ENCODE data around the gene DR1.

The DR1 gene

DNA sequence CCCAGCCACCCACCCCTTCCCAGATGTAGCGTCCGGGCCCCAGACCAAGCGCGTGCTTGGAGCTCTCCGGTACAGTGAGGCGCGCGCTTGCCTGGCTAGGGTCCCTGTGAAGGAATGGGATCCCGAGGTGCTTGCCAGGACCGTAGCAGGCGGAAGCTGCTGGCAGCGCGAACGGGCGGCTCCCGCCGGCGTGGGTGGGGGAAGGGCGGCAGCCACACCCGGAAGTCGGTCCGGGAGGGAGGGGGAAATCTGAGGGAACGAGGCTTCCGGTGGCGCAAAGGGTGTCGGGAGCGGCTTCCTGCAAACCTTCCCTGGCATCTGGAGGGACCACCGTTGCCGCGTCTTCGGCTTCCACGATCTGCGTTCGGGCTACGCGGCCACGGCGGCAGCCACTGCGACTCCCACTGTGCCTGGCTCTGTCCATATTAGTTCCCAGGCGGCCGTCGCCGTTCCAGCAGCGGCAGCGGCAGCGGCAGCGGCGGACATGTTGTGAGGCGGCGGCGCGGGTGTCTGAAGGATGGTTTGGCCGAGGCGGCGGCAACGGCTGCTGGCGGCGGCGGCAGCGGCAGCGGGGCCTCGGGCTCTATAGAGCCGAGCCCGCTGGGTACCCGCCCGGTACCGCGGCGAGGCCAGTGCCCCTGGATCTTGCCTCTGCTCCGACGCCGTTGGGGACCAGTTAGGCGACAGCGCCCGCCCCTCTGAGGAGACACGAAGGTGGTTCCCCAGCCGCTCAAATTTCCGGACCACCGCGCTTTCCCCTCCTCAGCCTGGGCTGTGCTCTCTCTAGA is at the start of gene DR1:
TSS of gene DR1 (plus strand) at position 275 of the 788 bp plus-strand sequence. CDS start 739 bp downstream, outside the sequence.
- peak; percentile 97 for DNase-seq

- DNase-seq = no peak
These were observed 49.1 kb upstream of the DR1 start for GRCh38 chr1:93296555-93297154.

GRCh38 chr1:93301131-93301530 is 44.6 kb upstream of the DR1 start:
- no peak for DNase-seq

GRCh38 chr1:93302078-93302477 is 43.6 kb upstream of the DR1 start:
- no peak for DNase-seq

DNA sequence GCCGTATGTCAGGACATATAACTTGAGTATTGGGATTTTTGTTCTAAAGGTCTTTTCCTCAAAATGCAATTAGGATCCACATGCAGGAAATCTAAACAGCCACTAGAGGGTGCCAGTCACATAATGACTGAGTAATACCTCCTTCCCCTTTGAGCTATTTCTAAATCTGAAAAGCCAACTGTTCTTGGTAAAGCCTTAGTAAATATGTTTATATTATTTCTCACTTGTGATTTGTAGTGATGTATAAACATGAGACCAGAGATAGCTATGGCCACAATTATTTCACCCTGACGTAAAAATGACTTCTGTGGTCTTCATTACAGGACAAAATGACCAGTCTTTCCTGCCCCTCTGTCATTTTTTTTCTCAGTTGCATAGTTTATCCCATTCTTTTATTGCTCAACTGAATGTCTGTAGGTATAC is 41.0 kb upstream of the DR1 start:
- no peak for DNase-seq

DNA sequence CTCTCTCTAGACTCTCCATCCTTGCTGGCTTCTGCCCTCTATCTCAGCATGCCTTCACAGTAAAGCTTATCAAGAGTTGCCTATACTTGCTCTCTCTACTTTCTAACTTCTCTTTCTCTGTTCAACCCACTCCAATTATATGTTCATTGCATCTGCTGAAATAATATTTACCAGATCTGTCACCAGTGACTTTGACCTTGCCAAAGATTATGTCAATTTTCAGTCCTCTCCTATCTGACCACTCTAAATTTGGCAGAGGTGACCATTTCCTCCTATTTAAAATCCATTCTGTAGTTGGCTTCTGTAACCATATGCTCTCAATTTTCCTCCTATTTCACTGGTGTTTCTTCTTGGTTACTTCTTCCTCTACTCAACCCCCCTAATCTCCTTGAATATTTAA is 38.8 kb upstream of the DR1 start:
- DNase-seq = no peak

DNA sequence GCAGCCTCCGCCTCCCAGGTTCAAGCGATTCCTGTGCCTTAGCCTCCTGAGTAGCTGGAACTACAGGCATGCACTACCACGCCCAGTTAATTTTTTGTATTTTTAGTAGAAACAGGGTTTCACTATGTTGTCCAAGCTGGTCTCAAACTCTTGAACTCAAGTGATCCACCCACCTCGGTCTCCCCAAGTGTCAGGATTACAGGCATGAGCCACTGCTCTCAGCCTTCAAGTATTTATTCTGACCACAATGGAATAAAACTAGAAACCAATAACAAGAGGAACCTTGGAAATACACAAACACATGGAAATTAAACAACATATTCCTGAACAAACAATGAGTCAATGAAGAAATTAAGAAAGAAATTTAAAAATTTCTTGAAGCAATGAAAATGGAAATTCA is 32.7 kb upstream of the DR1 start:
- no peak for DNase-seq

- DNase-seq = no peak
These were observed 28.5 kb upstream of the DR1 start for GRCh38 chr1:93317207-93317606.

DNA sequence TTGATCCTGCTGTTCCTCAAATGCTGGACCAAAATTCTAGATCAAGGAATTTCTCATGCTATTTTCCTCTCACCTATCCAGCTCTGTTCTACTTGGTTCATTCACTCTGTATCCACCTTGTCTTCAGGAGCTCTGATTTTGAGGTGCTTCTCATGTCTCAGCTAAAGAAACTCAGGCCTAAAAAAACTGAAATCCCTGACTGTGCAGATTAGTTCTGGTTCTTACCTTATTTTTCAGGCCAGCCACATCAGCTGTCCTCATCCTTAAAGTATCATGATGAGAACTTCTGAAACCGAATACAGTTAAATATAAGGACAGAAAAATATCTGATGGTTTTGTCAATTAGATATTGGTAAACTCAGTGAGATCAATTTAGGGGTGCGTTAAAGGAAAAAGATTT is 27.8 kb upstream of the DR1 start:
- DNase-seq = no peak

DNA sequence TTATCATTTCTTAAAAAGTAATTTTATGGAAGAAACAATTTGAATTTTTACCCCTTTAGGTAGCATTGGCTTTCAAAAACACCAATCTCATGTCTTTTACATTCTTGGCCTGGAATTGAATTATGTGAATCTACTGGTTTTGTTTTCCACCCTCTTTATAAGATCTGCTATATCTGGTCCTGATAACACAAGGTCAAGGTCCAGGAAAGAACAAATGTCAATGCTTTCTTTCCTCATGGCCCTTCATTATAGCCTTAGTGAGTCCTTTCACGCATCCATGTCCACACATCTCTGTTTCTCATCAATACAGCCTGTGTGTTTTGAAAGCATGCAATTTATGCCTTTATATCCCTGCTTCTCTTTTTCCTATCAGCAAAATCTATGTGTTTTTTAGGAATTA is 24.0 kb upstream of the DR1 start:
- no peak for DNase-seq

- no peak for DNase-seq
These were observed 23.4 kb upstream of the DR1 start for GRCh38 chr1:93322349-93322748.

- no peak for DNase-seq
These were observed 22.4 kb upstream of the DR1 start for GRCh38 chr1:93323185-93323820.

DNA sequence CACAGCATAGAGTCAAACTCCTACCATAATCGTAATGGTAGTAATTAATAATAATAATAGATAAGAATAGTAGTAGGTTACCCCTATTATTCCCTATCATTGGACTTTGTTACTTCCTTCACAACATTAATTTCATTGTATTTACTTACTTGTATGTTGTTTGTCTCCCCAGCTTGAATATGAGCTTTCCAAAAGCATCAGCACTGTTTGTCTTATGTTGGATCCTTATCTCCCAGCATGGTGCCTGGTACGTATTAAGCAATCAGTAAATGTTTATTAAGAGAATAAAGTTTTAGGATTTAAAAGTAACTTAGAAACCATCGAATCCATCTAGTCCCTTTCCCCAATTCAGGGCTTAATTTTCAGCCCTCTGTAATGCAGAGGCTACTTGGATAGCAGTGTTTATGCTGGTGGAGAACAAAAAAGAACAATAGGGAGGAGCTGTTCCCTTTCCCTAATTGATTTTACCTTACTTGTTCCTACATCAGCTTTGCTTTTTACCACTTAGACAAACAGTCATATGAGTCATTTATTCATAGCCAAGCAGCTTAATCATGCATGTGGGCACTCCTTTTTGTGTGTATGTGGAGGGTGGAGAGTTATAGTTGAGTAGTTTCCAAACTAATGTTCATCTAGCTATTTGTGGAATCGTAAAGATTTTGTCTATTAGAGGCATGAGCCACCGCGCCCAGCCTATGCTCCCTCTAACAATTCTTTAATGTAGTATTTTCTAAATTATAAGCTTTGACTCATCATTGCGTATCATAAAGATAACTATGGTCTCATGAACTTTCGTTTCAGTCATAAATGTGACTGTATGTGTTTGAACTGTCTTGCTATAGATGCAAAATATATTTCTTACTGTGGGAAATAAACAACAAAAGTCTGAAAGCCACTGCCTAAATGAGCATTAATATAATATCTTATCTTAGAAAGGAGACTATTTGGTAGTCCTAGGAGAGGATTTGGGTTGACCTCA is 20.9 kb upstream of the DR1 start:
- DNase-seq = no peak

GRCh38 chr1:93328809-93329760 is 16.6 kb upstream of the DR1 start:
- DNase-seq = no peak

GRCh38 chr1:93330196-93330595 is 15.5 kb upstream of the DR1 start:
- DNase-seq = no peak

DNA sequence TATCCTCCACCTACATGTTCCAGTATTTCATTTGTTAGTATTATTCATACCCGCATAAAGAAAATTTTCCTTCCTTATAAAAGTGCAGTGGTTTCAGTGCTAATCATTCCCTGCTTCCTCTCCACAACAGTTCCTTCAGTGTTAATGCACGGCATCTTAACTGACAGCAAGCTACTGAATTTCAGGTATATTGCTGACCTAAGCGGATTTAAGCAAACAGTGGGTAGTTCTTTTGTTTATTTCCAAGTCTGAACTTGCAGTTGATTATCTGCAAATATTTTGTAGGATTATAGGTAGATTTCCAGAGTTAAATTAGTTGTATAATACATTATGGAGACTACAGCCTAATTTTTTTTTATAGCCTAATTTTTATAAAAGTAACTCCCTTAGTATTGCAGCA is 15.1 kb upstream of the DR1 start:
- DNase-seq = no peak

DNA sequence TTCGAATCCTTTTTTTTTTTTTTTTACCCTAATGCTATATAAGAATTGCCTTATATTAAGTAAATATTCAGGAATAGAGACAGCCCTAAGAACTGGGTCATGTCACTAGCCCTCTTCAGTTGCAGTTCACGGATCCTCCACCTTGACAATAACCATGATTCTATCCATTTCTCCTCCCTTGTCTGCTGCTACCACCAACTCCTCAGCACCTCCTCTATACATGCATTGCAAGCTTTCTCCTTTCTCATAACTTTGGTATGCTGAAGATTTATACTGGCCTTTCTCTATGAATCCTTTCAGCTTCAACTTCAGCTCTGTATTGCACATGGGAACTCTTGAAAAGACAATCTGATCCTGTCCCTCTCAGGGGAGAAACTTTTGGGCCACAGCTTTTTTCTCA is 14.3 kb upstream of the DR1 start:
- no peak for DNase-seq

DNA sequence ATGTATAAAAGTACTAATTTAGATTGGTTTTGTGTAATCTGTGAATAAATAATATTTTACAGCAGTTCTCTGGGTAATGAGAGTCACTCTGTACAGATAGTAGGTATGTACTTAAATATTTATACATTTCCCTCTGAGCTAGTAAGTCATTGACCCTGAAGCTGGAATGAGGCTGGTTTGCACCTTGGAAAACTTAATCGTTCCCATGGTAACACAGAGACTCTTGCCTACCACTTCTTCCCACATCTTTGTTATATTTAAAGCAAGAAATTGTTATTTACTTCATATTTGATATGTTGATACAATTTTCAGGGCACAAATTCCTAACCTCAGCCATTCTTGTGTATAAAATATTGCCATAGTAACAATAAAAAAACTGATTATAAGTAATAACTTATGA is 13.3 kb upstream of the DR1 start:
- DNase-seq = no peak

DNA sequence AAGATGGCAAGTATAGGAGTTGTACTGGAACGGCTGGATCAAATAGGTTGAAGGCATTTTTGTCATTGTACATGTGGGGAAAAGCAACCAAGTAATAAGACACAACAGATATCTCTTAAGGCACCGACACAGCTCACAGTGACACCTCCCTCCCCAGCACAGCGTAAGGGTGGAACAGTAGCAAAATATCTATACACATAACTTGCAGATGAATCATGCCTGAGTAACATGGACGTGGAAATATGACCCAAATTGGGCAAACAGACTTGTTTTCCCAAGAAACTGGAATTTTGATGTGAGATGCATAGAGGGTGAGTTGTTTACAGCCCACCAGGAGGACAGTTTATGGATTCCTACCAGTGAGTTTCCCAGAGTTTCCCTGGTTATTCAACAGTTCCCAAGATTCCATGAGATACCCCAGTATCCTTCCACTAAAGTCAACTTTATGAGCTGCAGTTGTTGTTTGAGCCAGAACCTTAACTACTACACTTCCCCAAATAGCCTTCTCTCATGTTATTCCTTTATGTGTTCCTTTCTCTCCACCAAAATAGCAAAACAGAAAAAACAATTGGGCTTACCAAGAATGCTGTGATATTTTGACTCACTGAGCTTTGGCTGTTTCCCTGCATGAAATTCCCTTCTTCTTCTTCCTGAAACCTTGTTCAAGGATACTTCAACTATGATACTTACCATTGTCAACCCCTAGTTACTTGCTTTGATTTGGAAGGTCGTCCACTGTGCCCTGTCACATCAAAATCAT is 7.1 kb upstream of the DR1 start:
- DNase-seq = no peak

GRCh38 chr1:93339171-93339697 is 6.5 kb upstream of the DR1 start:
- no peak for DNase-seq

DNA sequence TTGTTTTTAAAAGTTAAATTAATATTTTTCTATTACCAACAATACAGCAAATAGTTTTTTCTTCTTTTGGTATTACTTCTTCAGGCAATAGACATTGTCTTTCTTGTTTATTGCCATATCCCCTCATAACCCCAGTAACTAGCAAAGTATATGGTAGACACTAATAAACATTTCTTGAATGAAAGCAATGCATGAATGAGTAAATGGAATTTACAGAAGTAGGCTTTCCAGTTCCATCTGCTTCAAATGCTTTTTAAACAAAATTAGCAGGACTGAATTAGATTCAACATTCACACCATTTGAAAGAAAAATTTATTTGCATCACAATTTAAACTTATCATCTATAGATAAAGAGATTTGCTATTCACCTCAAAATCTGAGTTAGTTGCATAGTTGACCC is 5.6 kb upstream of the DR1 start:
- no peak for DNase-seq
